ENCODE results near the gene CCDC197.

DNA sequence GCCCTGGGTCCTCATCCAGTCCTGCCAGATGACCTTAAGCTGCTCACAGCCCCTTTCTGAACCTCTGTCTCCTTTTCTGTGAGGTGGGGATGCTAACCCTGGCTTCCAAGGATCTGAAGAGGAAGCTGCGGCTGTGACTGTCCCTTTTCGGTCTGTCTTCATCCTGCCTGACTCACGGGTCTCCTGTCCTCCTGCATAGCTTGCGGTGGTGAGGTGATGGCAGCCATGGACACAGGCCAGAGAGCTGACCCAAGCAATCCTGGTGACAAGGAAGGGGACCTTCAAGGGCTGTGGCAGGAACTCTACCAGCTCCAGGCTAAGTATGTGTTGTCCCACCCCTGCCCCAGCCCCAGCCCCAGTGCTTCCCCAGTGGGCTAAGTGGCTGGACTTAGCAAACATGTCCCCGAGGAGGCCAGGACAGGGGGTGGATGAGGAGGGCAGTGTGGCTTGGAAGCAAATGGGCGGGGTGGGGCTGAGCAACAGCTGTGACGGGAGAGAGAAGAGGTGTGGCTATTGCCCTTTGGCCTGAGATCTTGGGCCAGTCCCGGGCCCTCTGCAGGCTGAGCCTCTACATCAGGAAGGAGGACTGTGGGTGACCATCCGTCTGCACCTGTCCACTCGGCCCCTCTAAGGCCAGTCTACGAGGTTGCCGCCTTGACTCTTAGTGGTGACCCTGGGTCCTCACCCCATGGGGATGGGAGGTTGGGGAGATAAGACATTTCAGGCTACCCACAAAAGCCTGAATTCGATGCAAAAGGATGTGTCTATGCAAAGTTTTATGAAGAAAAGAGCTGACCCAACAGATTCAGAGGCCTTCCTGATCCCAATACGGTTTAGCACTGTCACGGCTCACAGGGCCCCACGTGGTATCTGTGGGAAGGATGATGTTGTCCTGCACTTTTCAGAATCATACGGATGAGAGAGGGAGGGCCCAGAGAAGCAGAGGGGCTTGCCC is 1.1 kb downstream of the CCDC197 start:
- TF ChIP-seq, protein P1, sequence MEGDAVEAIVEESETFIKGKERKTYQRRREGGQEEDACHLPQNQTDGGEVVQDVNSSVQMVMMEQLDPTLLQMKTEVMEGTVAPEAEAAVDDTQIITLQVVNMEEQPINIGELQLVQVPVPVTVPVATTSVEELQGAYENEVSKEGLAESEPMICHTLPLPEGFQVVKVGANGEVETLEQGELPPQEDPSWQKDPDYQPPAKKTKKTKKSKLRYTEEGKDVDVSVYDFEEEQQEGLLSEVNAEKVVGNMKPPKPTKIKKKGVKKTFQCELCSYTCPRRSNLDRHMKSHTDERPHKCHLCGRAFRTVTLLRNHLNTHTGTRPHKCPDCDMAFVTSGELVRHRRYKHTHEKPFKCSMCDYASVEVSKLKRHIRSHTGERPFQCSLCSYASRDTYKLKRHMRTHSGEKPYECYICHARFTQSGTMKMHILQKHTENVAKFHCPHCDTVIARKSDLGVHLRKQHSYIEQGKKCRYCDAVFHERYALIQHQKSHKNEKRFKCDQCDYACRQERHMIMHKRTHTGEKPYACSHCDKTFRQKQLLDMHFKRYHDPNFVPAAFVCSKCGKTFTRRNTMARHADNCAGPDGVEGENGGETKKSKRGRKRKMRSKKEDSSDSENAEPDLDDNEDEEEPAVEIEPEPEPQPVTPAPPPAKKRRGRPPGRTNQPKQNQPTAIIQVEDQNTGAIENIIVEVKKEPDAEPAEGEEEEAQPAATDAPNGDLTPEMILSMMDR (IDR thresholded peaks at IDR 0.05) = no peak
- TF ChIP-seq POLR2A (IDR thresholded peaks at IDR 0.05) (no peak), POLR2AphosphoS5 (IDR thresholded peaks at IDR 0.05) (no peak)

All from breast epithelium (tissue), 3 donors.